Activated T-helper 2 cell treated with anti-CD3 and anti-CD28 coated beads, Interferon-gamma antibody, Interleukin-2, Interleukin-4, amounts not matched to agents 10 μg/mL and 5 μg/mL and 100 μg/mL, durations not matched to agents 14 hours and 24 hours and 36 hours (primary cell): ENCODE data around the gene ZNF221. TPM values are rescaled to one million over a fixed set of nuclear protein-coding genes. Genes with fewer than 3 reads are reported as not detected.
A peak's percentile ranks its signal among the peaks of the same experiment; 100 is the strongest.
"Not testable (repeated sequence)": the region's sequence is repeated elsewhere in the genome, so short reads cannot be mapped to it uniquely, and the experiment has no call there.

Experiments
- DNase-seq: peaks from one replicate; pipeline ENCODE4 v3.0.0; 2021; ENCODE audit warnings: low spot score
- H3K27ac Mint-ChIP-seq: one replicate; pipeline ENCODE4 v1.8.0; 2021; ENCODE audit warnings: mixed read lengths
- H3K27me3 Mint-ChIP-seq: one replicate; pipeline ENCODE4 v1.8.0; 2021; ENCODE audit warnings: low read depth, mixed read lengths
- H3K36me3 Mint-ChIP-seq: one replicate; pipeline ENCODE4 v1.8.0; 2021; ENCODE audit warnings: low read depth, mixed read lengths
- H3K4me1 Mint-ChIP-seq: one replicate; pipeline ENCODE4 v1.8.0; 2021; ENCODE audit warnings: low read depth, mixed read lengths
- H3K4me3 Mint-ChIP-seq: one replicate; pipeline ENCODE4 v1.8.0; 2021; ENCODE audit warnings: low read depth, mild to moderate bottlenecking, moderate library complexity, mixed read lengths
- H3K9me3 Mint-ChIP-seq: one replicate; pipeline ENCODE4 v1.8.0; 2021; ENCODE audit warnings: mixed read lengths
- intact Hi-C: fragments of 100-400 bp; cut with micrococcal nuclease; formaldehyde crosslinking; loops from one replicate; pipeline ENCODE4 v1.15.1; 2023
- total RNA-seq: library from RNA; stranded (reverse); gene quantifications from 2 replicates; pipeline ENCODE4 v1.2.3, GENCODE V29; 2022

Gene ZNF221
- total RNA-seq, 1 donor from 2014 or later = 1.4 TPM

DNA sequence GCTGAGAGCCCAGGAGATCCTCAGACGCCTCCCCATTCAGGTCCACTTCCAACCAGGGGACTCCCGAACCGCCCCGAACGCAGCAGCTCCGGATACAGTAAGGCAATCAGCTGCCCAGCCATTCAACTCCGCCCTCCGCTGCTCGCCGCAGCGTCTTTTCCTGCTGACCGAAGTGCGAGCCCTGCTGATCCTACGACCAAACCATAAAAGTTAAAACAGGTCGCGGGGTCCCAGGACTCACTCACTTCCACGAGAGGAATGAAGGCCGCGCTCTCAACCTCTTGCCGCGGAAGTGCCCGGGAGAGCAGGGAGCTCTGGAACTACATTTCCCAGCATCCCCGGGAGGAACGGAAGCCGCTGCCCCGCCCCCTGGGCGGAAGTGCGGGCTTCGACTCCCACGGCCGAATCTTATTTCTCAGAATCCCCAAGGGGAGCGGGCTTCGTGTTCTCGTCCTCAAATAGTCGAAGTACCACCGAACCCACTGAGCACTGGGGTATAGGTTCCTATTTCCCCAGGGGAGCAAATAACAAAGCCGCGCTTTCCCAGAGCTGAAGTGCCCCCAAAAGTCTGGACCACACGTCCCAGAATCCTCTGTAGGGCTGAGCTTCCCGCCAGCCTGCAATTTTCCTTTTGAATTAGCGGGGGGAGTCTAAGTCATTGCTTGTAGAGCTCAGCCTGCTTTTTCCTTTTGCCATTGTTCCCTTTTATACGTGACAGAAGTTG is 15.9 kb upstream of the ZNF221 start, which contains the start of gene ZNF45:
TSS of gene ZNF45 (minus strand) at position 298 of the 724 bp plus-strand sequence. CDS start 13,097 bp downstream, outside the sequence.
- H3K4me1 Mint-ChIP-seq = peaks cover 10% of the 10 kb centered on the region
- peak; percentile 78 for DNase-seq
- peaks cover 38% of the 10 kb centered on the region for H3K36me3 Mint-ChIP-seq
- intact Hi-C loops = loop anchor here (1.0 to 5.0 kb wide), 5 partner anchors 16 to 157 kb away; partner anchors contain the start of genes ZNF155, ZNF221, ZNF224 and ZNF230
- no peaks in the 10 kb centered on the region for H3K27me3 Mint-ChIP-seq
- peaks cover 33% of the 10 kb centered on the region for H3K9me3 Mint-ChIP-seq
- H3K27ac Mint-ChIP-seq = peak within 1 kb of the TSS; percentile 90
- peak within 1 kb of the TSS; percentile 97 for H3K4me3 Mint-ChIP-seq

GRCh38 chr19:43936188-43936587 is 14.8 kb upstream of the ZNF221 start:
- Mint-ChIP-seq H3K9me3 (peaks cover 35% of the 10 kb centered on the region), H3K27ac (no peak overlapping the region), H3K27me3 (no peaks in the 10 kb centered on the region), H3K4me1 (peaks cover 10% of the 10 kb centered on the region), H3K36me3 (peaks cover 29% of the 10 kb centered on the region), H3K4me3 (peak overlapping the region; percentile 97)
- intact Hi-C loops = loop anchor here (5.0 kb wide), 1 partner anchor 156 kb away; the partner anchor contains the start of gene ZNF224
- DNase-seq = no peak

GRCh38 chr19:43939557-43940260 is 11.3 kb upstream of the ZNF221 start:
- intact Hi-C loops = loop anchor here (5.0 kb wide), 1 partner anchor 153 kb away; the partner anchor contains the start of gene ZNF224
- no peaks in the 10 kb centered on the region for H3K36me3 Mint-ChIP-seq
- H3K4me1 Mint-ChIP-seq = peaks cover 2% of the 10 kb centered on the region
- H3K9me3 Mint-ChIP-seq = peaks cover 49% of the 10 kb centered on the region
- H3K4me3 Mint-ChIP-seq = no peak overlapping the region
- DNase-seq = no peak
- peaks cover 1% of the 10 kb centered on the region for H3K27me3 Mint-ChIP-seq
- no peak overlapping the region for H3K27ac Mint-ChIP-seq

DNA sequence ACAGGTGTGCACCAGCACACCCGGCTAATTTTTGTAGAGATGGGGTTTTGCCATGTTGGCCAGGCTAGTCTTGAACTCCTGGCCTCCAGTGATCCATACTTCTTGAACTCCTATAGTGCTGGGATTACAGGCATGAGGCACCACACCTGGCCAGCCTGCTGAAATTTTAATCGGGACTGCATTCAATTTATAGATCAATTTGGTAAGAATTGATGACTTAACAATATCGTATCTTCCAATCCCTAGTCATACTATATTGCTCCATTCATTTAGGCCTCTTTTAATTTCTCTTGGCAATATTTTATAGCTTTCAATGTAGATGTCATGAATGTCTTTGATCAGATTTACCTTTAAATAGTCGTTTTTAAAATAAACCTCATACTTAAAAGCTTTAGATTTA is 10.3 kb upstream of the ZNF221 start:
- DNase-seq = no peak
- H3K4me1 Mint-ChIP-seq = no peaks in the 10 kb centered on the region
- H3K27me3 Mint-ChIP-seq = peaks cover 1% of the 10 kb centered on the region
- intact Hi-C loops = no loop called here
- no peak overlapping the region for H3K27ac Mint-ChIP-seq
- no peak overlapping the region for H3K4me3 Mint-ChIP-seq
- peaks cover 53% of the 10 kb centered on the region for H3K9me3 Mint-ChIP-seq
- no peaks in the 10 kb centered on the region for H3K36me3 Mint-ChIP-seq

DNA sequence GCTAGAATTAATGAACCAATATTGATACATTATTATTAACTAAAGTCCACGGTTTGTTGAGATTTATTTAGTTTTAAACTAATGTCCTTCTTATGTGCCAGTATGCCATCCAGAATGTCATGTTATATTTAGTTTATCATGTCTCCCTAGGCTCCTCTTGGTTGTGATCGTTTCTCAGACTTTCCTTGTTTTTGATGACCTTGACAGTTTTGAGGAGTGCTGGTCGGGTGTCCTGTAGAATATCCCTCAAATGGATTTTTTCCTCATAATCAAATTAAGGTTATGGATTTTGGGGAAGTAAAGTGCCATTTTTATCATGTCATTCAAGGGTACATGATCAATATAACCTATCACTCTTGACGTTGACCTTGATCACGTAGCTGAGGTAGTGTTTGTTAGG is 9.8 kb upstream of the ZNF221 start:
- no peak for DNase-seq
- Mint-ChIP-seq H3K27me3 (peaks cover 1% of the 10 kb centered on the region), H3K4me1 (no peaks in the 10 kb centered on the region), H3K9me3 (peaks cover 53% of the 10 kb centered on the region), H3K4me3 (no peak overlapping the region), H3K27ac (no peak overlapping the region), H3K36me3 (no peaks in the 10 kb centered on the region)
- intact Hi-C loops = no loop called here

DNA sequence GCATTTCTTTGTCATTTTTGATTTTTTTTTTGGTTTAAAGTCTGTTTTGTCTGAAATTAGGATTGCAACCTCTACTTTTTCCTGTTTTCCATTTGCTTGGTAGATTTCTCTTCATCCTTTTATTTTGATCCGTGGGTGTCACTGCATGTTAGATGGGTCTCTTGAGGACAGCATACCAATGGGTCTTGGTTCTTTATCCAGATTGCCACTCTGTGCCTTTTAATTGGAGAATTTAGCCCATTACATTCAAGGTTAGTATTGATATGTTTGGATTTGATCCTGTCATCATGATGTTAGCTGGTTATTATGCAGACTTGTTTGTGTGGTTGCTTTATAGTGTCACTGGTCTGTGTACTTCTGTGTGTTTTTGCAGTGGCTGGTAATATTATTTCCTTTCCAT is 3.6 kb upstream of the ZNF221 start:
- DNase-seq, H3K27me3 Mint-ChIP-seq, H3K36me3 Mint-ChIP-seq, H3K4me3 Mint-ChIP-seq, intact Hi-C loops, H3K4me1 Mint-ChIP-seq, H3K27ac Mint-ChIP-seq: not testable (repeated sequence)
- H3K9me3 Mint-ChIP-seq = peaks cover 57% of the 10 kb centered on the region

- intact Hi-C loops, H3K27ac Mint-ChIP-seq, H3K36me3 Mint-ChIP-seq, H3K27me3 Mint-ChIP-seq, DNase-seq, H3K4me1 Mint-ChIP-seq: not testable (repeated sequence)
- Mint-ChIP-seq H3K4me3 (peak overlapping the region; percentile 43), H3K9me3 (peaks cover 55% of the 10 kb centered on the region)
Measured at GRCh38 chr19:43949803-43950202, 1.2 kb upstream of the ZNF221 start.

- no peaks in the 10 kb centered on the region for H3K27me3 Mint-ChIP-seq
Measured at GRCh38 chr19:43956827-43957226, 5.8 kb downstream of the ZNF221 start.

DNA sequence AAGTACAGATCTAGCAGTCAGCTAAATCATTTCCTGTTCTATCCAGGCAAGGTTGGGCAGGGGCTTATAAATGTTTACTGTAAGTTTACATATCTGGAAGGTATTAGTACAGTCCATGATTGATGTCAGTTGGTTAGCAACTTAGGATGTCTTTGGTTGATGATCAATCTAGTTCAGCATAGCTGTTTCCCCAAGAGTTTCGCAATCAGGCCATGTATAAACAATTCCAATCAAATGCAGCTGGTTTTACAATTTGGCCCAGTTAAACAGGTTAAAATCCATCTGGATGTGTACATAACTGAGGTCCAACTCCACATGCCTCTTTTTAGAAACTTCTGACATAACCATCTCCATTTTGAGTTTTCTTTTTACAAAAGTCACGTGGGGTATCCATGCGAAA is 6.9 kb downstream of the ZNF221 start:
- H3K27ac Mint-ChIP-seq = no peak overlapping the region
- H3K4me3 Mint-ChIP-seq = no peak overlapping the region
- intact Hi-C loops = no loop called here
- H3K36me3 Mint-ChIP-seq = no peaks in the 10 kb centered on the region
- no peak for DNase-seq
- no peaks in the 10 kb centered on the region for H3K4me1 Mint-ChIP-seq
- H3K27me3 Mint-ChIP-seq = no peaks in the 10 kb centered on the region
- H3K9me3 Mint-ChIP-seq = peaks cover 39% of the 10 kb centered on the region

More at GRCh38 chr19:43956827-43957226, 5.8 kb downstream of the ZNF221 start:
- Mint-ChIP-seq H3K4me1 (no peaks in the 10 kb centered on the region), H3K27ac (no peak overlapping the region), H3K36me3 (no peaks in the 10 kb centered on the region), H3K4me3 (no peak overlapping the region), H3K9me3 (peaks cover 36% of the 10 kb centered on the region)
- DNase-seq = no peak
- intact Hi-C loops = no loop called here

DNA sequence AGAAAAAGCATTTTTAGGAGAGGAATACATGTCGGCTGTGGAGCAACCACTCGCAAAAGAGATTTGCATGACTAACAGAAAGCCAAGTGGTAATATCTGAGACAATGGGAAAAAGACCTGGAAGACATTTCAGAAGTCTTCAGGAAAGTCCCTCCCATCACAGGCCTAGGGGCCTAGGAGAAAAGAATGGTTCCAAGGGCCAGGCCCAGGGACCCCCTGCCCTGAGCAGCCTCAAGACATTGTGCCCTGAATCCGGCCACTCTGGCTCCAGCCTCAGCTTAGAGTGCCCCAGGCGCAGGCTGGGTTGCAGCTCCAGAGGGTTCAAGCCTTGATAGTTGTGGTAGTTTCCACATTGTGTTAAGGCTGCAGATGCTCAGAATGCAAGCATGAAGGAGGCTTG is 9.4 kb downstream of the ZNF221 start:
- peaks cover 10% of the 10 kb centered on the region for H3K36me3 Mint-ChIP-seq
- peaks cover 55% of the 10 kb centered on the region for H3K9me3 Mint-ChIP-seq
- H3K4me1 Mint-ChIP-seq = no peaks in the 10 kb centered on the region
- no peaks in the 10 kb centered on the region for H3K27me3 Mint-ChIP-seq
- intact Hi-C loops = no loop called here
- H3K4me3 Mint-ChIP-seq = no peak overlapping the region
- DNase-seq = no peak
- no peak overlapping the region for H3K27ac Mint-ChIP-seq

DNA sequence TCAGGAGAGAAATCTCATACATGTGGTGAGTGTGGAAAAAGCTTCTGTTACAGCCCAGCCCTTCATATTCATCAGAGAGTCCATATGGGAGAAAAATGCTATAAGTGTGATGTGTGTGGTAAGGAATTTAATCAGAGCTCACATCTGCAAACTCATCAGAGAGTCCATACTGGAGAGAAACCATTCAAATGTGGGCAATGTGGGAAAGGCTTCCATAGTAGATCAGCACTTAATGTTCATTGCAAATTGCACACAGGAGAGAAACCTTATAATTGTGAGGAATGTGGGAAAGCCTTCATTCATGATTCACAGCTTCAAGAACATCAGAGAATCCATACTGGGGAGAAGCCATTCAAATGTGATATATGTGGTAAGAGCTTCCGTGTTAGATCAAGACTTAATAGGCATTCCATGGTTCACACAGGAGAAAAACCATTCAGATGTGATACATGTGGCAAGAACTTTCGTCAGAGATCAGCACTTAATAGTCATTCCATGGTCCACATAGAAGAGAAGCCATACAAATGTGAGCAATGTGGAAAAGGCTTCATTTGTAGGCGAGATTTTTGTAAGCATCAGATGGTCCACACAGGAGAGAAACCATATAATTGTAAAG is 15.2 kb downstream of the ZNF221 start:
- Mint-ChIP-seq H3K27me3 (no peaks in the 10 kb centered on the region), H3K9me3 (peaks cover 80% of the 10 kb centered on the region), H3K36me3 (peaks cover 29% of the 10 kb centered on the region), H3K4me3 (no peak overlapping the region), H3K27ac (no peak overlapping the region), H3K4me1 (no peaks in the 10 kb centered on the region)
- DNase-seq = no peak
- intact Hi-C loops = no loop called here

DNA sequence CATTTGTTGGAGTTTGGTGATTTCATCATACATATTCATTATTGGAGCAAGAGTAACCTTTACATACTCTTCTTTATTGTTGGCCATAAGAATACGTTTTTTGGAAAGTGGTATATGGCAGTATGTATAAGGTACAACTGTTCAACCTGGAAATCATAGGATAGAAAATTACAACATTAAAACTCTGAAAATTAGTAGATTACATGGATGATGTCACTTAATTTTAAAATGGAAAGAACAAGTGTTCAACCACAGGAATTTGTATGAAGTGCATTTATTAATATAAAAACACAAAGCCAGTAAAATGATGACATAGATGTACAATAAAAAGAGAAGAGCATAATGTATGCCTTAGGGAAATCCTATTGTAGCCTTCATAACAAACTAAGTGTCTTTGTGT is 25.7 kb downstream of the ZNF221 start:
- H3K36me3 Mint-ChIP-seq = peaks cover 4% of the 10 kb centered on the region
- peaks cover 71% of the 10 kb centered on the region for H3K9me3 Mint-ChIP-seq

DNA sequence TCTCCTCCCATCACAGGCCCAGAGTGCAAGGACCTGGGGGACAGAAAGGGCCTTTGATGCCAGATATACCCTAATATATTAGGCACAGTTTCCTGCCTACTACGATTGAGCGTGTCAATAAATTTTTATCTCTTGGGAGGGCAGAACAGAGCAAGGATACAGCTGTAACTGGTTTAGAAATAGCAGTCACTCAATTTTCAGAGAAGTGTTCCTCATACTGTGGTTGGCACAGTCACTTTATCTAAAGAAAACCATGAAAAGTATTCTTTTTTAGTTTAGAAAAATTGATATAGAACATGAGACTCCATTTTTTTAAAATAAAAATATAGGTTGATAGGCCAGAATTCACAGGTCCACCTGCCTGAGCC is 32.5 kb downstream of the ZNF221 start:
- Mint-ChIP-seq H3K4me1 (peaks cover 9% of the 10 kb centered on the region), H3K36me3 (peaks cover 15% of the 10 kb centered on the region), H3K4me3 (peak overlapping the region; percentile 78), H3K9me3 (peaks cover 40% of the 10 kb centered on the region), H3K27me3 (no peaks in the 10 kb centered on the region), H3K27ac (no peak overlapping the region)
- intact Hi-C loops = loop anchor here (5.0 kb wide), 1 partner anchor 89 kb away; the partner anchor contains the start of gene ZNF284
- DNase-seq = no peak

More for the DNA sequence above, 25.7 kb downstream of the ZNF221 start:
- Mint-ChIP-seq H3K4me3 (no peak overlapping the region), H3K4me1 (no peaks in the 10 kb centered on the region), H3K27me3 (no peaks in the 10 kb centered on the region), H3K27ac (no peak overlapping the region)
- intact Hi-C loops = no loop called here
- no peak for DNase-seq
